SK-N-SH (cell line): ENCODE measurements around the gene FAM78A. TPM values are rescaled to one million over a fixed set of nuclear protein-coding genes. Genes with fewer than 3 reads are reported as not detected.

Experiments
- CTCF ChIA-PET: fragments of 300-600, 350-600 bp; formaldehyde crosslinking; extraction: SDS; loops from one replicate; lab custom pipeline; 2021; lab: Yijun Ruan, JAX
- POLR2A ChIA-PET: fragments of 350-600 bp; sonication (Branson Sonifier 250); formaldehyde crosslinking; extraction: SDS; loops from one replicate; lab custom pipeline; 2020; ENCODE audit warnings: antibody characterized with exemption, inconsistent platforms; lab: Yijun Ruan, JAX
- DNase-seq: peaks from one replicate; pipeline ENCODE4 v3.0.0; 2012
- H2AFZ ChIP-seq: fragments of 200-600 bp; sonication (generic); 2 replicates; pipeline ENCODE4 v1.8.1; 2016; ENCODE audit warnings: antibody characterized with exemption, mild to moderate bottlenecking, low read depth
- H3F3A ChIP-seq: fragments of 200-600 bp; sonication (generic); replicated peaks from 2 replicates; pipeline ENCODE3; 2016; ENCODE audit warnings: antibody characterized with exemption, mild to moderate bottlenecking; ENCODE audit not compliant: insufficient read depth
- H3K27ac ChIP-seq, 2 experiments: fragments of 200-500 bp in 1 of 2; fragments of 200-600 bp in 1 of 2; sonication (Bioruptor generic) in 1 of 2; sonication (generic), shearing (Covaris generic) in 1 of 2; 2 replicates each; pipeline versions ENCODE4 v1.5.1 to v1.6.1; 2014 to 2016; ENCODE audit warnings: low read depth in 2 of 2, inconsistent platforms in 1 of 2, low read length in 1 of 2, mild to moderate bottlenecking in 1 of 2, mixed read lengths in 1 of 2
- H3K27me3 ChIP-seq: fragments of 200-600 bp; sonication (generic), shearing (Covaris generic); 2 replicates; pipeline ENCODE4 v1.6.1; 2016; ENCODE audit warnings: mixed run types; ENCODE audit not compliant: insufficient read depth
- H3K36me3 ChIP-seq, 2 experiments: fragments of 200-500 bp in 1 of 2; fragments of 200-600 bp in 1 of 2; sonication (Bioruptor generic) in 1 of 2; sonication (generic) in 1 of 2; replicated peaks in 1 of 2; 2 replicates each; pipeline versions ENCODE3 to v1.5.1; 2014 to 2016; ENCODE audit warnings: low read length in 1 of 2, mild to moderate bottlenecking in 1 of 2; ENCODE audit not compliant: insufficient read depth in 2 of 2, control insufficient read depth in 1 of 2
- H3K4me1 ChIP-seq, 2 experiments: fragments of 200-500 bp in 1 of 2; fragments of 200-600 bp in 1 of 2; sonication (Bioruptor generic) in 1 of 2; sonication (generic), shearing (Covaris generic) in 1 of 2; 2 replicates each; pipeline versions ENCODE4 v1.5.1 to v1.6.1; 2014 to 2016; ENCODE audit warnings: low read depth in 1 of 2, low read length in 1 of 2, mixed run types in 1 of 2; ENCODE audit not compliant: insufficient read depth in 2 of 2, control insufficient read depth in 1 of 2
- H3K4me2 ChIP-seq: fragments of 200-600 bp; sonication (generic), shearing (Covaris generic); 2 replicates; pipeline ENCODE4 v1.6.1; 2017; ENCODE audit warnings: mixed run types
- H3K4me3 ChIP-seq, 2 experiments: fragments of 200-500 bp in 1 of 2; fragments of 200-600 bp in 1 of 2; sonication (Bioruptor generic) in 1 of 2; sonication (generic), shearing (Covaris generic) in 1 of 2; 2 replicates each; pipeline versions ENCODE4 v1.5.1 to v1.8.1; 2014 to 2016; ENCODE audit warnings: low read depth in 2 of 2, inconsistent platforms in 1 of 2, low read length in 1 of 2, mild to moderate bottlenecking in 1 of 2, mixed read lengths in 1 of 2, moderate library complexity in 1 of 2
- H3K79me2 ChIP-seq: fragments of 200-600 bp; sonication (generic); 2 replicates; pipeline ENCODE4 v1.8.1; 2017; ENCODE audit warnings: mild to moderate bottlenecking; ENCODE audit not compliant: insufficient read depth
- H3K9ac ChIP-seq: fragments of 200-600 bp; sonication (generic); 2 replicates; pipeline ENCODE4 v1.6.1; 2017; ENCODE audit warnings: mixed run types
- H3K9me2 ChIP-seq: fragments of 200-600 bp; sonication (generic); 2 replicates; pipeline ENCODE4 v1.6.1; 2017; ENCODE audit warnings: mixed run types
- H3K9me3 ChIP-seq: fragments of 200-600 bp; sonication (generic); 2 replicates; pipeline ENCODE4 v1.6.1; 2017; ENCODE audit warnings: mixed run types, mild to moderate bottlenecking, moderate library complexity
- H4K20me1 ChIP-seq: fragments of 200-600 bp; sonication (generic); 2 replicates; pipeline ENCODE4 v1.6.1; 2017; ENCODE audit warnings: mild to moderate bottlenecking, mixed run types; ENCODE audit not compliant: insufficient read depth
- EP300 ChIP-seq, 2 experiments: IDR thresholded peaks; 2 replicates each; pipeline versions ENCODE4 v1.4.0 to v1.6.1; 2012; ENCODE audit warnings: borderline replicate concordance in 1 of 2, low read depth in 1 of 2, low read length in 1 of 2
- EZH2phosphoT487 ChIP-seq: fragments of 200-600 bp; sonication (generic); IDR thresholded peaks from 2 replicates; pipeline ENCODE4 v1.6.1; 2017; ENCODE audit warnings: low read depth, mixed run types, mild to moderate bottlenecking, antibody characterized with exemption, moderate library complexity, borderline replicate concordance
- FOXJ3 ChIP-seq: sonication (generic); formaldehyde crosslinking; IDR thresholded peaks from 2 replicates; pipeline ENCODE4 v1.5.1; 2020; ENCODE audit warnings: mild to moderate bottlenecking, missing genetic modification reagents
- GABPA ChIP-seq: IDR thresholded peaks from 2 replicates; pipeline ENCODE4 v1.4.0; 2012; ENCODE audit warnings: low read depth, mild to moderate bottlenecking
- JUND ChIP-seq: IDR thresholded peaks from 2 replicates; pipeline ENCODE4 v1.4.0; 2012
- MEF2A ChIP-seq: IDR thresholded peaks from 2 replicates; pipeline ENCODE4 v1.4.0; 2012; ENCODE audit warnings: low read depth, borderline replicate concordance
- MXI1 ChIP-seq: IDR thresholded peaks from 2 replicates; pipeline ENCODE4 v1.6.1; 2012; ENCODE audit warnings: mild to moderate bottlenecking, low read depth, low read length, improper control_type of control experiment
- NRF1 ChIP-seq: IDR thresholded peaks from 2 replicates; pipeline ENCODE4 v1.6.1; 2012; ENCODE audit warnings: low read depth, mild to moderate bottlenecking, low read length
- RAD21 ChIP-seq: IDR thresholded peaks from 2 replicates; pipeline ENCODE4 v1.6.1; 2012; ENCODE audit warnings: mild to moderate bottlenecking, low read length
- RCOR1 ChIP-seq: fragments of 150-350 bp; IDR thresholded peaks from 2 replicates; pipeline ENCODE4 v1.6.1; 2017; ENCODE audit warnings: antibody characterized with exemption, low read length
- TAF1 ChIP-seq: IDR thresholded peaks from 2 replicates; pipeline ENCODE4 v1.6.1; 2012; ENCODE audit warnings: low read depth, mild to moderate bottlenecking, low read length, moderate library complexity, borderline replicate concordance
- WGBS: methylation state at CpG from one replicate; pipeline ENCODE4 v1.1.6; 2017; ENCODE audit warnings: low lambda C conversion rate; 5-methylcytosine and 5-hydroxymethylcytosine counted together
- polyA plus RNA-seq, 3 experiments: library from polyadenylated mRNA; depleted of rRNA; stranded (reverse); fragments of >200 nt; gene quantifications; 2 replicates each; pipeline ENCODE4 v1.2.3, GENCODE V29; 2012
- TF ChIP-seq, protein P1 (sequence below): fragments of 200-600 bp; sonication (generic); IDR thresholded peaks from 2 replicates; pipeline ENCODE4 v1.6.1; 2017; ENCODE audit warnings: antibody characterized with exemption, mild to moderate bottlenecking, moderate library complexity
- TF ChIP-seq, protein P2 (sequence below): IDR thresholded peaks from 2 replicates; pipeline ENCODE4; 2012
- TF ChIP-seq, protein P3 (sequence below): fragments of 150-350 bp; IDR thresholded peaks from 2 replicates; pipeline ENCODE4 v1.6.1; 2017; ENCODE audit warnings: antibody characterized with exemption, low read length, low read depth, borderline replicate concordance
- TF ChIP-seq, protein P4 (sequence below): fragments of 150-350 bp; IDR thresholded peaks from 2 replicates; pipeline ENCODE4 v1.6.1; 2016; ENCODE audit warnings: mild to moderate bottlenecking, low read depth, low read length

FAM78A gene
- polyA plus RNA-seq, 1 of the 3 experiments (the other 2 are of a cell fraction): 1.0 TPM

DNA sequence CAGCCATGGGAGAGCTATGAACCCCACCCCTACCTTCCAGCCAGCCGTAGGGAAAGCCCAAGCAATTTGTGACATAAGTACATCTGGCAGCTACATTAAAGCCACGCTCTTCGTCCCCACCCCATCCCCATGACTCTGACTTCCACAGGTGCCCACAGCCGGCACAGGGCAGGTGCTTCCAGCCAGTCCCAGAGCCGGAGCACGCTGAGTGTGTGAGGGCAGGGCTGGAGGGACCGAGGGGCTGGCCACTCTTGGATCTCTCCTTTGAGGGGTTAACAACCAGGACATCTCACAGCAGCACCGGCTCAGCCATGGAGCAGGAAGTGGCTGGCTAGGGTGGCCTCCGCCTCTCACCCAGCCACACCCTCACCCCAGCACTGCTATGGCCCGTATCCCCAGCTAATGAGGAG lies 2.4 kb upstream of the FAM78A start:
- 61% methylated on average over 9 of the region's 10 CpGs for WGBS
- no peaks in the 10 kb centered on the region for H3K36me3 ChIP-seq
- H2AFZ ChIP-seq: no peak overlapping the region
- CTCF ChIA-PET: interaction anchor here (3.0 kb wide), 1 partner anchor 57 kb away, joined by 13 read pairs; no protein-coding TSS in a partner anchor
- H4K20me1 ChIP-seq: no peaks in the 10 kb centered on the region
- H3K27ac ChIP-seq: no peak overlapping the region
- DNase-seq: no peak
- no peak overlapping the region for H3K9ac ChIP-seq
- POLR2A ChIA-PET: no interaction called here
- no peaks in the 10 kb centered on the region for H3K79me2 ChIP-seq
- H3F3A ChIP-seq: no peaks in the 10 kb centered on the region
- H3K9me2 ChIP-seq: no peaks in the 10 kb centered on the region
- no peak for TF ChIP-seq TAF1
- TF ChIP-seq, protein P1, sequence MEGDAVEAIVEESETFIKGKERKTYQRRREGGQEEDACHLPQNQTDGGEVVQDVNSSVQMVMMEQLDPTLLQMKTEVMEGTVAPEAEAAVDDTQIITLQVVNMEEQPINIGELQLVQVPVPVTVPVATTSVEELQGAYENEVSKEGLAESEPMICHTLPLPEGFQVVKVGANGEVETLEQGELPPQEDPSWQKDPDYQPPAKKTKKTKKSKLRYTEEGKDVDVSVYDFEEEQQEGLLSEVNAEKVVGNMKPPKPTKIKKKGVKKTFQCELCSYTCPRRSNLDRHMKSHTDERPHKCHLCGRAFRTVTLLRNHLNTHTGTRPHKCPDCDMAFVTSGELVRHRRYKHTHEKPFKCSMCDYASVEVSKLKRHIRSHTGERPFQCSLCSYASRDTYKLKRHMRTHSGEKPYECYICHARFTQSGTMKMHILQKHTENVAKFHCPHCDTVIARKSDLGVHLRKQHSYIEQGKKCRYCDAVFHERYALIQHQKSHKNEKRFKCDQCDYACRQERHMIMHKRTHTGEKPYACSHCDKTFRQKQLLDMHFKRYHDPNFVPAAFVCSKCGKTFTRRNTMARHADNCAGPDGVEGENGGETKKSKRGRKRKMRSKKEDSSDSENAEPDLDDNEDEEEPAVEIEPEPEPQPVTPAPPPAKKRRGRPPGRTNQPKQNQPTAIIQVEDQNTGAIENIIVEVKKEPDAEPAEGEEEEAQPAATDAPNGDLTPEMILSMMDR: no peak
- no peak for TF ChIP-seq MXI1
- TF ChIP-seq, protein P2, sequence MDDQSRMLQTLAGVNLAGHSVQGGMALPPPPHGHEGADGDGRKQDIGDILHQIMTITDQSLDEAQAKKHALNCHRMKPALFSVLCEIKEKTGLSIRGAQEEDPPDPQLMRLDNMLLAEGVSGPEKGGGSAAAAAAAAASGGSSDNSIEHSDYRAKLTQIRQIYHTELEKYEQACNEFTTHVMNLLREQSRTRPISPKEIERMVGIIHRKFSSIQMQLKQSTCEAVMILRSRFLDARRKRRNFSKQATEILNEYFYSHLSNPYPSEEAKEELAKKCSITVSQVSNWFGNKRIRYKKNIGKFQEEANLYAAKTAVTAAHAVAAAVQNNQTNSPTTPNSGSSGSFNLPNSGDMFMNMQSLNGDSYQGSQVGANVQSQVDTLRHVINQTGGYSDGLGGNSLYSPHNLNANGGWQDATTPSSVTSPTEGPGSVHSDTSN: no peak
- TF ChIP-seq, protein P3, sequence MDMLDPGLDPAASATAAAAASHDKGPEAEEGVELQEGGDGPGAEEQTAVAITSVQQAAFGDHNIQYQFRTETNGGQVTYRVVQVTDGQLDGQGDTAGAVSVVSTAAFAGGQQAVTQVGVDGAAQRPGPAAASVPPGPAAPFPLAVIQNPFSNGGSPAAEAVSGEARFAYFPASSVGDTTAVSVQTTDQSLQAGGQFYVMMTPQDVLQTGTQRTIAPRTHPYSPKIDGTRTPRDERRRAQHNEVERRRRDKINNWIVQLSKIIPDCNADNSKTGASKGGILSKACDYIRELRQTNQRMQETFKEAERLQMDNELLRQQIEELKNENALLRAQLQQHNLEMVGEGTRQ: no peak
- TF ChIP-seq GABPA: no peak
- TF ChIP-seq, protein P4, sequence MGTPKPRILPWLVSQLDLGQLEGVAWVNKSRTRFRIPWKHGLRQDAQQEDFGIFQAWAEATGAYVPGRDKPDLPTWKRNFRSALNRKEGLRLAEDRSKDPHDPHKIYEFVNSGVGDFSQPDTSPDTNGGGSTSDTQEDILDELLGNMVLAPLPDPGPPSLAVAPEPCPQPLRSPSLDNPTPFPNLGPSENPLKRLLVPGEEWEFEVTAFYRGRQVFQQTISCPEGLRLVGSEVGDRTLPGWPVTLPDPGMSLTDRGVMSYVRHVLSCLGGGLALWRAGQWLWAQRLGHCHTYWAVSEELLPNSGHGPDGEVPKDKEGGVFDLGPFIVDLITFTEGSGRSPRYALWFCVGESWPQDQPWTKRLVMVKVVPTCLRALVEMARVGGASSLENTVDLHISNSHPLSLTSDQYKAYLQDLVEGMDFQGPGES: no peak
- TF ChIP-seq EP300 (IDR thresholded peaks at IDR 0.05; ENCODE audit: borderline replicate concordance in 1 of 2, low read depth in 1 of 2, low read length in 1 of 2): no peak
- no peak for TF ChIP-seq JUND
- TF ChIP-seq FOXJ3 (CRISPR knock-in tag): no peak
- TF ChIP-seq RAD21: no peak
- TF ChIP-seq EZH2phosphoT487: no peak
- no peak for TF ChIP-seq RCOR1
- TF ChIP-seq NRF1: no peak
- TF ChIP-seq MEF2A: no peak
- H3K4me2 ChIP-seq: no peak overlapping the region
- peaks cover 0 to 4% of the 10 kb centered on the region in 2 experiments; a peak in 1 of 4 replicates for H3K4me1 ChIP-seq
- H3K27me3 ChIP-seq: peaks cover 7% of the 10 kb centered on the region; the same call in 1 of the 2 replicates
- H3K9me3 ChIP-seq: no peaks in the 10 kb centered on the region
- no peak overlapping the region for H3K4me3 ChIP-seq
